Hepatocyte (in vitro differentiated cells): ENCODE measurements around the gene SLC4A11.
A peak's percentile ranks its signal among the peaks of the same experiment; 100 is the strongest.

Experiments used
- CTCF ChIP-seq: fragments of 200-600 bp; sonication (generic); IDR thresholded peaks from 2 replicates; pipeline ENCODE4 v1.5.1; 2016; ENCODE audit warnings: antibody characterized with exemption, mild to moderate bottlenecking; ENCODE audit not compliant: poor library complexity
- EZH2phosphoT487 ChIP-seq: fragments of 200-600 bp; sonication (generic); IDR thresholded peaks from one replicate; pipeline ENCODE4 v1.6.1; 2018; ENCODE audit warnings: antibody characterized with exemption, mild to moderate bottlenecking, low read depth, moderate library complexity; ENCODE audit not compliant: unreplicated experiment, severe bottlenecking

GRCh38 chr20:3276680-3277015 lies 37.7 kb upstream of the SLC4A11 start:
- TF ChIP-seq EZH2phosphoT487 (no peak), CTCF (peak; percentile 16)
